ENCODE measurements around the gene TBC1D22B.

GRCh38 chr6:37261198-37261597 lies 3.6 kb downstream of the TBC1D22B start:
- TF ChIP-seq EZH2 (IDR thresholded peaks at IDR 0.05; ENCODE audit: insufficient read depth, poor library complexity, severe bottlenecking) (no peak), EZH2phosphoT487 (IDR thresholded peaks at IDR 0.05; ENCODE audit: insufficient read depth, low read depth) (no peak)
